HTERT RPE-1 (cell line): Measurements from ENCODE around the gene RNASE4.
"Not testable (repeated sequence)": the region's sequence is repeated elsewhere in the genome, so short reads cannot be mapped to it uniquely, and the experiment has no call there.

Experiments used
- in situ Hi-C: fragments of 300-500 bp; cut with MboI; formaldehyde crosslinking; loops from 4 replicates; pipeline ENCODE4 v1.14.3; 2020; ENCODE audit warnings: low sequenced_read_pairs

RNASE4 gene

GRCh38 chr14:20697273-20698017 is 13.1 kb downstream of the RNASE4 start:
- in situ Hi-C loops: no loop called here

DNA sequence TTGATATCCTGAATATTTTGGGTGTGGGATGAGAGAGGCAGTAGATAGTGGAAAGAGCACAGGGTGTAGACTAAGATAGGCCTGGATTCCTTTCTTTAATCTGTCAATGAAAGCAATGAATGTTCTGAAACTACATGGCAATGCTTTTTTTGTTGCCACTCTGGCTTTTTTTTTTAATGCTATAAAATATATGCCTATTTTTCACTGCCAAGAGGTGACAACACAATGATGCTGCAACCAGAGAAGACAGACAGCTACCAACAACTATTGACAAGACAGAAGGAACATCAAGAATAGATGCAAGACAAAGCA is 13.6 kb downstream of the RNASE4 start:
- in situ Hi-C loops: no loop called here

DNA sequence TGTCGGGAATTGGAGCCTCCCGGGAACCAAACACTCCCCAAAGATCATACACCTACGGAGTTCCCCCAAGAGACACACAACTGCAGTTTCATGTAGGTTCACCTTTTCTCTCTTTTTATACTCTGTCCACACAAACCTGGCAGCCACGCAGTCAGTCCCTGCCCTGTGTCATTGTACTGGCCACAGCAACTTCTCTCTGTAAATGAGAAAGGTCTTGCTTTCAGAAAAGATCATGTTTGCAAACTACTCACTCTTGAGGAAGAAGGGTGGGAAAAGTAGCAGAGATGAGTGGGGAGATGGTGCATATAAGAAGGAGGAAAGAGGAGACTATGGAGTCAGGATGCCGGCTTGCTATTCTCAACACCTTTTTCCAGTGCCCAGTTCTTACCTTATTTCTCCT is 14.6 kb downstream of the RNASE4 start:
- in situ Hi-C loops: no loop called here

DNA sequence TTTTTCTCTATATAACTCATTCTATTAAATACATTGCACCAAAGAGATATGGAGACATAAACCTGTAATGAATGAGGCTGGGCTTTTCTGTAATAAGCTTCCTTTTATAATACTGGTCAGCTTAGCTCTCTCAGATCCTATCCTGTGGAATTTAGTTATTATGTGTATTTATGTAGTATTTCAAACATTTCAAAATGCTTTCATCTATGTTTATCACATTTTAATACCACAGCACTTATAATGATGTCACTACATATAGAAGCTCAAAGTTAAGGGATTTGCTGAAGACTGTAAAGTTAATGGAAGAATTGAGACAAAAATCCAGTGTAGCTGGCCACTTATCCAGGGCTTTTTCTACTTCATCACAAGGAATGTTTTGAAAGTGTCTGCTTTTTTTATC is 15.6 kb downstream of the RNASE4 start:
- in situ Hi-C loops: no loop called here

GRCh38 chr14:20700965-20701364 is 16.6 kb downstream of the RNASE4 start:
- in situ Hi-C loops: not testable (repeated sequence)

DNA sequence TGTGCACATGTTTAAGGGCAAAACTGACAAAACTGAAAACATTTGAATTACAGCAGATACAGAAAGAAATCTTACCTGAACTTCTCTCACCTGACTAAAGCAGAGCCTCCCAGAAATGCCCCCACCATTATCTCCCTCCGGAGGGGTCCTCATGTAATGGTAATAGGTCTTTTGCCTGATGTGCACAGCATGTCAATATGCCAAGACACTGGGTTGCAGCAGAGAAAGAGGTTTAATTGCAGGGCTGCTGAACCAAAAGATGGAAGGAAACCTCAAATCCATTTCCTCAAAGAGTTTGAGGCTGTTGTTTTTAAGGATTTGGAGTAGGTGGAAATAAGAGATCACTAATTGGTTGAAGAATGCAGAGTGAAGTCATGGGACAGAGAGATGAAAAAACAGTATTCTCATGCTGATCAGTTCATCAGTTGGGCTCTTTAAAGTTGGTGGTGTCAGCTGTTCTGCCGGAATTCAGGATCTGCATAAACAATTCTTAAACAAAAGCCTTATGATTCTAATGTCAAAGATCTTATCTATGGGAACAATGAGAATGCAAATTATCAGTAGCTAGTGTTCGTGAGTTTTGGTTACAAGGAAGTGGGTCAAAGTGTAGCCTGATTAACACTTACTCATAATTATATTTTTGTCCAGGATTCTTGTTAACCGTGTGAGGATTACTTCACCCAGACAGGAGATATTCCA is 22.4 kb downstream of the RNASE4 start:
- in situ Hi-C loops: no loop called here

DNA sequence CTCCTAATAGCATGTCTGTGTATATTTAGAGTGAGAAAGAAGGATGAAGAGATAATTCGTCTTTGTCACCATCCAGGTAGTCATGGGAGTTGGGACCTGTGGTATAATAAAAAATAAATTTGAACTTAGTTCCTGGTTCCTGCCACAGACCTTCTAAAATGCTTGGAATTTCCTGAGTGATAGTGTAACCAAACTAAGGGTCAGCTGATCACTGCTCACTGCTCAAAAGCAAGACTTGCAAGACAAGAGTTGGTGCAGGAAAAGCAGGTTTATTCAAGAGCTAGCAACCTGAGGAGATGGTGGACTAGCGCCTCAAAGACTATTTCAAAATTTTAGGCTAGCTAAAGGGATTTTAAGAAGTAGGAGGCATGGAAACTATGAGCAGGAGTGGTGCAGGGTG is 23.3 kb downstream of the RNASE4 start:
- in situ Hi-C loops: no loop called here

DNA sequence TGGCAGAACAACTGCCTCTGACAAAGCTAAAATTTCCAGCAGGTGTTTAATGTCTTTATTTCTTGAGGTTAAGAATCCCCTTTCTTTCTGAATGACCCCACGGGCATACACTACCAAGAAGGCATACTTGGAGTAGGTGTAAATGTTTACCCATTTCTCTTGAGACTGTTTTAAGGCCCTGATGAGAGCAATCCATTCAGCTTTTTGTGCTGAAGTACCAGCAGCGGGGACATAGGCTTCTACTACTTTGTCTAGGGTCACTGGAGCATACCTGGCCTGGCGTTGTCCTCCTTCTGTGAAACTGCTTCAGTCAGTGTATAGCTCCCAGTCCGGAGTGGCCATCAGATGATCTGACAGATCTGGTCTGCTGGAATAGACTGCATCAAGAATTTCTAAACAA is 26.9 kb downstream of the RNASE4 start:
- in situ Hi-C loops: no loop called here

DNA sequence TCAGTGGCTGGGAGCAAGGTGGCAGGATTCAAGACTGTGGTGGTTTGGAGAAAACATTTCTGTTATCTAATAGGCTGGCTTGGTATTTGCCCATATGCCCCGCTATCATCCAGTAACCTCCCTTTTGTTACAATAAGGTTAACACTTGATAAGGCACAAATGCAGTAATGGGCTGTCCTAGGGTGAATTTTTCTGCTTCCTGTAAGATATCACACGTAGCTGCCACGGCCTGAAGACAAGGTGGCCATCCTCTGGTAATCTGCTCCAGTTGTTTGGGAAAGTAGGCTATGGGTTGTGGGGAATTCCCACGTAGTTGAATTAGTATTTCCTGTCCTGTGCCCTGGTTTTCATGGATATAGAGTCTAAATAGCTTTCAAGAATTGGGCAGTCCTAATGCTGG is 27.3 kb downstream of the RNASE4 start:
- in situ Hi-C loops: no loop called here

GRCh38 chr14:20712904-20713303 is 28.5 kb downstream of the RNASE4 start:
- in situ Hi-C loops: no loop called here

- in situ Hi-C loops: no loop called here
These were observed 30.4 kb downstream of the RNASE4 start for GRCh38 chr14:20714593-20715250.

DNA sequence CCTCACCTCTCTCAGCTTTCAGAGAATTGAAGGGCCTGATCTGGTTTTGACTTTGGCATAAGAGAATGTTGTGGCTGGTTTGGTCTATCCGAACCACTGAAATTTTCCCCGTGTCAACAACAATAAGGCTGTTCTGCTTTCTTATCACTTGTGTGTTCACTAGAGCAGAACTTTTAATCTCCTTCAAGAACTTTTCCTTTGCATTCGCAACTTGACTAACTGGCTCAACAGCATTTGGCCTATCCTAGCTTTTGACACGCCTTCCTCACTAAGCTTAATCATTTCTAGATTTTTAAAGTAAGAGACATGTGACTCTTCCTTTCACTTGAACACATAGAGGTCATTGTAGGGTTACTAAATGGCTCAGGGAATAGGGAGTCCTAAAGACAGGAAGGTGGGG is 35.4 kb downstream of the RNASE4 start:
- in situ Hi-C loops: no loop called here

DNA sequence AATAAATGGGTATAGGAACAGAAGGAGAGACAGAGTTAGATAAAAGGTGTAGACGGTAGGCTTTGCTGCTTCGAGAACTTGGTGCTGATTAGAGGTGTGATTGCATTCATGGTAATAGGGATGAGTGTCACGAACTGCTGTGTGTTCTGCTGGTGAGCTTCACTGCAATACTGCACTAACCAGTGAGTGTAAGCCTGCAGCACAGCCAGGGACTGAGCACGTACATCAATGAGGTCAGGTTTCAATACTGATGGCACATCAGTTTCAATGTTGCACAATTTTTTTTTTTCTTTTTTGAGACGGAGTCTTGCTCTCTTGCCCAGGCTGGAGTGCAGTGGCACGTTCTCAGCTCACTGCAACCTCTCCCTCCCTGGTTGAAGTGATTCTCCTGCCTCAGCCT is 36.4 kb downstream of the RNASE4 start:
- in situ Hi-C loops: no loop called here

DNA sequence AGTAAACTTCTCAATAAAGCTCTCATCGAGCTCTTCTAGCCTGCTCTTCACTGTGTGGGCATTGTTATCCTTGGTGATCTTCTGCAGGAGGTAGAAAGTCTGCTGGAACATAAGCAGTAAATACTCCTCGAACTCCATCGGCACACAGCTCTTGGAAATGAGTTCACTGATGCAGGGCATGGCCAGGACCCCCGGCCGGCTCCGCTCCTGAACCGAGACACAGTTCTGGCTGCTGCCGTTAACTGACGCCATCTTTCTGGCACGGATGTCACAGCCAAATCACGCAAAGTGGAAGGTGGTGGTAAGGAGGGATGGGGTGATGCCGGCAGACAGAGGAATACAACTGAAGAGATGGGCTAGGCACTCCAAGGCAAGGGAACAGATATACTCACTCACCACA is 37.7 kb downstream of the RNASE4 start:
- in situ Hi-C loops: no loop called here

- in situ Hi-C loops: no loop called here
These were observed 39.1 kb downstream of the RNASE4 start for GRCh38 chr14:20723488-20723887.

DNA sequence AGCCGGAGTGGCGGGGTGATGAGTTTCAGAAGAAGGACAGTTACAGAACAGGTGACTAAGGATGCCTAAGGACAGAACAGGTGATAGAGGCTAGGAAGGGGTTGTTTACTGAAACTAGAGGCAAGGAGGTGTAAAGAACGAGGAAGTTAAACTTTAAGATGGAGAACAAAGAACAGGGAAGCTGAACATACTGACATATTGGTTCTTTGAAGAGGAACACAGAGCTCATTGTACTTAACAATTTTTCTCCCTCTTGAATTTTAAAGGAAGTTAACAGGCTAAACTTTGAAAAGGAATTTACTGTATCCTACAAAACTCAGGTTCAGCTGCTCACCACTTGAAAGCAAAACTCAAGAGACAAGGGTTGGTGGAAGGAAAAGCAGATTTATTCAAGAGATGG is 41.8 kb downstream of the RNASE4 start:
- in situ Hi-C loops: not testable (repeated sequence)

DNA sequence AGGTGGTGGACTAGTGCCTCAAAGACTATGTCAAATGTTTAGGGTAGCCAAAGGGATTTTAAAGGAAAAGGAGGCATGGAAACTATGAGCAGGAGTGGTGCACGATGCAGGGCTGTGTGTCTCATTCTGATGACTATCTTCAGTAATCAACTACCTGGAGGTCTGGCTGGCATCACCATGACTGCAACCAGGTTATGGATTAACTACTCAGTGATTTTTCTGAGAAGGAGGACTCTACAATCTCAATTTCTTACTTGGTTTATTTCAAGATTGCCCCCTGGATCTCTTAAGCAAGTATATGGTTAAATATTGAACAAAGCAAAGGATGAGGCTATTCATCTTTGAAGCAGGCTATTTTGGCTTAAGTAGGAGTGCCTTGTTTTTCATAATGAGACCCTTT is 42.2 kb downstream of the RNASE4 start:
- in situ Hi-C loops: no loop called here

- in situ Hi-C loops: no loop called here
These were observed 46.5 kb downstream of the RNASE4 start for GRCh38 chr14:20730891-20731290.

DNA sequence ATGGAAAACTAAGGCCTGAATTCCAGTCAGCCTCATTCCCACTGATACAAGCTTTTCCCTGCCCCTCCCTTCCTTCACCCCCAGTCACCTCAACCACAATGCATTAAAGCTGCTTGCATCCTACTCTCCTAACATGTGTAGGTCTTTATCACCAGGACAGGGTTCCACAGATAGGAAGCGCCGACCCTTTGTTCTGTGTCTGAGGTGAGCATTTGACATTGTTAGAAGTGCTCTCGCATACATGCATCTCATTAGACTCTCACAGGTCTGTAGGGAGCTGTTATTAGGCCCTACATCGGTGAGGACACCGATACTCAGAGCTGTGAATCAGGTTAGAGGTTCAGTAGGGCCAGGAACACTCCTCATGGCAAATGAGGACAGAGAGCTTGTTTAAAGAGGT is 48.1 kb downstream of the RNASE4 start:
- in situ Hi-C loops: no loop called here

DNA sequence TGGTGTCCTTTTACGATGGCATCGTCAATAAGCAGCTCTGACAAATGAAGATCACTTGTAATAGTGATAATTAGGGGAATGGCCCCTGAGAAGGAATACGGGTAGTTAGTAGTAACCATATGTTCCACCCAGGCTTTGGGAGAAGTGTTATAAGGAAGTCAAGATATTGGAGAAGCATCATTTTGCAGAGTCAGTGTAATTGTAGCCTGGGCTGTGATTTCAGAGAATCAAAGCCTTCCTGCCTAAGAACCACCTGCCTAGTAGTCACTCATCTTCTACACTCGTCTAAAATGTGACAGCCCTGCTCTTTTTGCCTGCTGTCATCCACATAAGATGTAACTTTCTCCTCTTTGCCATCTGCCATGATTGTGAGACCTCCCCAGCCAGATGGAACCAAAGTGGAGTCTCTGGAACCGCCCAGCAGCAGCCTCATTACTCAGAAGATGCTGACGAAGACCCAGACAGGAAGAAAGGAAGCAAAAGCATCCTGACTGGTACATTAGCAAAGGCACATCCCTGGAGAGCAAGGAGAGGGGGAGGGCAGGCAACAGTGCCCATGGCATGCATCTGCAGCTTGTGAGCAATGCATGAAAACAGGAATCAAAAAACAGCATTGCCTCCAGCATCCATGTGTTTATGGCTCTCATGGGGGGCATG is 48.7 kb downstream of the RNASE4 start:
- in situ Hi-C loops: no loop called here

GRCh38 chr14:20733684-20734429 is 49.5 kb downstream of the RNASE4 start:
- in situ Hi-C loops: no loop called here
